Loucy (cell line): ENCODE results near the gene LHPP.

Experiments used
- EZH2phosphoT487 ChIP-seq: fragments of 200-600 bp; IDR thresholded peaks from 2 replicates; pipeline ENCODE4 v1.6.1; 2018; ENCODE audit warnings: antibody characterized with exemption, mild to moderate bottlenecking, moderate library complexity, borderline replicate concordance
- TF ChIP-seq, protein P1 (sequence below): fragments of 200-600 bp; sonication (generic); conservative IDR thresholded peaks from 2 replicates; pipeline ENCODE4 v1.5.1; 2014; ENCODE audit warnings: mild to moderate bottlenecking, antibody characterized with exemption, low read length

DNA sequence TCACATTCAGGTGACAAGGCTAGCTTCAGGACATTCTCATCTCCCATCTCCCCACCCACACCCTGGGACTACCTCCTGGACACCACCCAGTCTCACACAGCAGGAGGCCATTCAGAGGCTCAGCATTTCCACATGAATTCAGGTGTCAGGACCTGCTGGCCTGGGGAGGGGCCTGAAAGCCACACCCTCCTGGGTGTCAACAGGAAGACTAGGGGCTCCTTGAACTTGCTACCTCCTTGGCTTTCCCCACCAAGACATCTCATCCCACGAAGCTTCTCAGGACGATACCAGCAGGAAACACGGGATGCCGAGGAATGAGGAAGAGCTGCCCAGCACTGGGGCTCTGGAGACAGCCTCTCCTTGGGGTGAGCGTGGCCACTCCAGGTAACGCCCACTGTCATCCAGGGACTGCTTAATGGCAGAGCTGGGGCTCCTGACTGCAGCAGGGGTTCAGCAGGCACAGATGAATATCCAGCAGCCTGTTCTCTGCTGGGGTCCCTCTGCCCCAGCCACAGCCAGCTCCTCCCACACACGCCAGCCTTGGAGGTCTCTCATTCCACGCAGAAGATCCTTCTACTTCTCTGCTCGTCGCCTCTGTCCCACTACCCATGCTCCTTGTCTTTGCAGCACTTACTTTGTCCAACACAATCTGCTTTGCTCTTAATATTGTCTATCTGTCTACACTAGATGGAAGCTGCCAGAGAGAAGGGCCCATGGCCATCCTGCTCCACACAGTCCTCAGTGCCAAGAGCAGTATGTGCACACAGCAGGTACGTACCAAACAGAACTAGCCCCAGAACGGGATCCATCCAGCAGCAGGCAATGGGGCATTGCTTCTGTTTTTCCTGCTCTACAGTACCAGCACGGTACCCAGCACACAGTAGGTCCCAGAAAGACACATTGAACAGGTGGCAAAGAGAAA lies 193.8 kb downstream of the LHPP start:
- TF ChIP-seq, protein P1, sequence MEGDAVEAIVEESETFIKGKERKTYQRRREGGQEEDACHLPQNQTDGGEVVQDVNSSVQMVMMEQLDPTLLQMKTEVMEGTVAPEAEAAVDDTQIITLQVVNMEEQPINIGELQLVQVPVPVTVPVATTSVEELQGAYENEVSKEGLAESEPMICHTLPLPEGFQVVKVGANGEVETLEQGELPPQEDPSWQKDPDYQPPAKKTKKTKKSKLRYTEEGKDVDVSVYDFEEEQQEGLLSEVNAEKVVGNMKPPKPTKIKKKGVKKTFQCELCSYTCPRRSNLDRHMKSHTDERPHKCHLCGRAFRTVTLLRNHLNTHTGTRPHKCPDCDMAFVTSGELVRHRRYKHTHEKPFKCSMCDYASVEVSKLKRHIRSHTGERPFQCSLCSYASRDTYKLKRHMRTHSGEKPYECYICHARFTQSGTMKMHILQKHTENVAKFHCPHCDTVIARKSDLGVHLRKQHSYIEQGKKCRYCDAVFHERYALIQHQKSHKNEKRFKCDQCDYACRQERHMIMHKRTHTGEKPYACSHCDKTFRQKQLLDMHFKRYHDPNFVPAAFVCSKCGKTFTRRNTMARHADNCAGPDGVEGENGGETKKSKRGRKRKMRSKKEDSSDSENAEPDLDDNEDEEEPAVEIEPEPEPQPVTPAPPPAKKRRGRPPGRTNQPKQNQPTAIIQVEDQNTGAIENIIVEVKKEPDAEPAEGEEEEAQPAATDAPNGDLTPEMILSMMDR = no peak
- no peak for TF ChIP-seq EZH2phosphoT487
